DMS 273 (cell line): ENCODE results near the gene FGF18.

Source experiments
- DNase-seq: peaks from one replicate; lab custom pipeline; 2025; ENCODE audit not compliant: unreplicated experiment; lab: John Stamatoyannopoulos, UW

The FGF18 gene

DNA sequence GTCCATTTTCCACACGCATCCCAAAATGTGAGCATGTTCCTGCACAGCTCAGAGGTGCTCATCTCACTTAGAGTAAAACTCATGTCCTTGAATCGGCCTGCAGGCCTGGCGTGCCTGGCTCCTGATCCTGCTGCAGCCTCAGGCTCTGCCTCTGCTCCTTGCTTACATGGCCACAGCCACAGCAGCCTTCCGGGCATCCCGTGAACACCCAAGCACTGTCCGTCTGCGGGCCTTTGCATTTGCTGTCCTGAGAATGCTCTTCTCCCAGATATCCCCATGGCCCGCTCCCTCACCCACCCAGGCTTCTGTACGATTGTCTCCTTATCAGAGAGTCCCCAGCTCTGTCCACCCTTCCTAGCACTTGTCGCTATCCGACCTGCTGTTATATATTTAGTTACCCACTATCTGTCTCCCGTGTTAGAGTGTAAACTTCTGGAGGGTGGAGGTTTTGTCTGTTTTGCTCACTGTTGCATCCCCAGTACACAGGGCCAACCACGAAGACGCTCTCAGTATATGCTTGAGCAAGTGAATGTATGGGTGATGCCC lies 21.9 kb downstream of the FGF18 start:
- DNase-seq: no peak

- DNase-seq: no peak
Observed at GRCh38 chr5:171442287-171443042, 23.0 kb downstream of the FGF18 start.

DNA sequence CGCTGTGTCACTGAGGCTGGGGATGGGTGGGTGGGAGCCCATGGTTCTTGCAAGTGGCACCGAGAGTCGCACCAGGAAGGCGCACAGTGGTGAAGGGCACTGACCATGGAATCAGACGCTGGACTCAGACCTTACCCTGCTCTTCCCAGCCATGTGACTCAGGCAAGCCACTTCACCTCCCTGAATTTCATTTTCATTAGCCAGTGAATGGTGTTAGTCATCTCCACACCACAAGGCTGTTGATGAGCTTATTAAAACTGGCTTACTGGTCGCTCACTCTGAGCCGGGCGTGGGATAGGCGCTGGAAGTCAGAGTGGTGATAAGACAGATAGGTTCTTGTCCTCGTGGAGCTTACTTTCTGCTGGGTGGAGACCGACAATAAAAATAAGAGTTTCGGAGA lies 25.1 kb downstream of the FGF18 start:
- no peak for DNase-seq

GRCh38 chr5:171445644-171446516 lies 26.4 kb downstream of the FGF18 start:
- no peak for DNase-seq

GRCh38 chr5:171447226-171447625 lies 27.8 kb downstream of the FGF18 start:
- DNase-seq: no peak

GRCh38 chr5:171449426-171449825 lies 30.0 kb downstream of the FGF18 start:
- no peak for DNase-seq

GRCh38 chr5:171450423-171451331 lies 31.2 kb downstream of the FGF18 start:
- DNase-seq: peak; percentile 82

DNA sequence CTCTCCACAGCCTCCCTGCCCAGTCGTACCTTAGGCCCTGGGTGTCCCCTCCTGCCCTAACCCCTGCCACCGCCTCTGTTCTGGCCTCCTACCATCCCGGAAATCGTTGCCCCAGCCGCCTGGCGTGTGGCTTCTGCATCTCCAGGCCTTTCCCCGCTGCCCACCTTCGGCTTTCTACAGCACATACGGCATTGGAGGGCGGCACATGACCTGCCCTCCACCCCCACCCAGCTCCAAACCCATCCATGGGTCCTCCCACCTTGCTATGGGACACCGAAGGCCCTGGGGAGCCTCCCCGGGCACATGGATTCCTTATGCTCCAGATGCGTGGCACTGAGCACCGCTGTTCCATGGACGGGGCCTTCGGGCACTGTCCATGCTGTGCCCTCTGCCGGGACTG lies 32.0 kb downstream of the FGF18 start:
- DNase-seq: no peak

- no peak for DNase-seq
Observed at GRCh38 chr5:171453056-171453725, 33.7 kb downstream of the FGF18 start.

GRCh38 chr5:171453988-171454387 lies 34.5 kb downstream of the FGF18 start:
- DNase-seq: no peak

DNA sequence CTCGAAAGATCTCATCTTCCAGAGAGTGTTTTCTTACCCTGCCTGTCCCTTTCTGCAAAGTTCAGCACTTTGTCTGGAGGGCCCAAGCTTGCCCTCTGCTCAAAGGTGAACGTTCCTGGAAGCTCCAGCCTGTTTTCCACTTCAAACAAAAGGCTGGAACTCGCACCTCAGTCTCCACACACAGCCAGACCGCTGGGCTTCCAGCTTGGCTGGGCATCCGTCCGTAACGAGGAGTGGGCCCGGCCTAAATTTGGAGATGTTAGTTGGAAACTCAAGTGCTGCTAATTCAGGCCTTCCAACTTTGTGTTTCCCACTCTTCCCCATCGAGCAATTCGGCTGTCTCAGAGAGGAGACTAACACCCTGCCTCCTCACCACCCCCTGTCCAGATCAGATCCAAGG lies 35.1 kb downstream of the FGF18 start:
- DNase-seq: no peak

- no peak for DNase-seq
Observed at GRCh38 chr5:171455522-171455921, 36.1 kb downstream of the FGF18 start.

GRCh38 chr5:171457208-171457981 lies 37.9 kb downstream of the FGF18 start:
- no peak for DNase-seq

DNA sequence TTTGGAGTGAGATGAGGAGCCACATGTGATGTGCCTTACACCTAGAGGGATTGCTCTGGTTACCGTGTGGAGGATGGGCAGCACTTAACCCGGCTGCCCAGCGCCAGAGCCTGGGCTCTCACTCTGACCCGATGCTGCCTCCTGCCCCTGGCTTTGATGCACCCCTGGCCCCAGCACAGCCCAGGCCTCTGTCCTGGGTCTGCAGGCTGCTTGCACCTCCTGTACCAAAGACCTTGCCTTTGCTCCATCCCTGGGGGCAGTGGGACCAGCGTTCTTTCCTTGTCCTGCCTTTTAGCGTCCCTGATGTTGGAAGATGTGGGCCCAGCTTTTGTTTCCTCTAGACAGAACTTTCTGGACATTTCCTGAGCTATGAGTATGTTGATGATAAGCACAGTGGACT lies 40.4 kb downstream of the FGF18 start:
- no peak for DNase-seq

DNA sequence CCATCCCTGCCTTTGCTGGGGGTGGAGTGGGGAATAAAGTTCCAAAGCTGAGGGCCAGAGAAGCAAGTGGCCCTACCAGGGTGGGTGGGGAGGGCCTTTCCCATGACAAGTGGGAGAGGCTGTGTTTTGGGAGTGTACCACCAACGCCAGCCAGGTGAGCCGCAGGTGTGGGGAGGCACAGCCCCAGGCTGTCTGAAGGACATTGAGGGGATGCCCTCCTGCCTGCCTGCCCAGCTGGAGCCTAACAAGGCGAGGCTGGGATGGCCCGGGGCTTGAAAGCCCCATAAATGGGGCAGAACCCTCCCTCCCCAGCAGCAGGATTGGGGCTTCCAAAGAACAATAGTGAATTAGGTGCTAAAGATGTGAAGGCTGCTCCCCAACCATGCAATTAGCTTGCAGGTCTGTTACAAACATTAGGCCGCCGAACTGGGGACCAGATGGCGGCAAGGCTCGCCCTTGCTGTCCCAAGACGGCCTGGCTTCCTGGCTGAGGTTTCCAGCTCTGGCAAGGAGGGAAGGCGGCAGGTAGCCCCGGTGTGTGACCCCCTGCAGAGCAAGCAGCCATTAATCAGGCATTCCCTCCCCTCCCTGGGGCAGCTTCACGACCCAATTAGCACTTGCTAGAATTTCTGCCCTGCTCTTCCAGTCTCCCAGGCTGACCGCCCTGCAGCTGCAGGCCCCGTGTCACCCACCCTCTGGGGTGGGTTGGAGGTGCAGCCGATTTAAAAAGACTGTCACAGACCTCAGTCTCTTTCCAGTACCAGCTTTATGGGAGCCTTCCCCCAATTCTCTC lies 42.9 kb downstream of the FGF18 start:
- peak; percentile 33 for DNase-seq

DNA sequence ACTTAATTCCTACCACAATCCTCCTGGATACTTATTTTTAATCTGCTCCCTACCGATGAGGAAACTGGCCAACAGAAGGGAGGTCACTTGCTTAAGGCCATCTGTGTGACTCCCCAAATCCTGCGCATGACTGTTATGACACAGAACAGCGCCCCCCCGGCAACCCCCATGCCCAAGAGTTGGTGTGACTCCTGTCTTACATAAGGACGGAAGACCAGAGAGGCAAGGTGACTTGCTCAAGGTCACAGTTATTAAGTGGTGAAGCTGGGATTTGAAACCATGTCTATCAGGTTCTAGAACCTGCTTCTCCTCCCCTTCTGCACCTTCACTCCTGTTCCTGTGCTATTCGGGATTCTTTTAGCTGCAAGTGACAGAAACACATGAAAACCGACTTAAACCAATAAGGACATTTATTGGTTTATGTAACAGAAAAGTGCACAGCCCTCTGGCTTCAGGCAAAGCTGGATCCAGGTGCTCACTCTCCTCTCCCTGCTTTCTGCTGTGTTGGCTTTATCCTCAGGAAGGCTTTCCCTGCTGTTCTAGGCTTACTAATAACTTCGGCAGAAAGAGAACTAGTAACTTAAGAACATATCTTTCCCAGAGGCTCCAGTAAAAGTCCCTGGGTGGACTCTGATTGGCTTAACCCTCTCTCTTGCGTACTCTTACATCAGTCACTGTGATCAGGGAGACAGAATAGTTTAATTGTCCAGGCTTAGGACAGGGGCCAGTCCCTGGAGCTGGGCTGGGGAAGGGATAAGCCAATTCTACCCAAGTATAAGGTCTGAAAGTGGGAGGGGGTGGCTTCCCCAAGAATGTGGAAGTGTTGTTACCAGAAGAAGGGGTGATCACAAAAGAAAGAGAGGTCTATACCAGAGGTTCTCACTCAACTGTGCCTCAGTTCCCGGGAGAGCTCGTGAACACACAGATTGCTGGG lies 43.7 kb downstream of the FGF18 start:
- no peak for DNase-seq

DNA sequence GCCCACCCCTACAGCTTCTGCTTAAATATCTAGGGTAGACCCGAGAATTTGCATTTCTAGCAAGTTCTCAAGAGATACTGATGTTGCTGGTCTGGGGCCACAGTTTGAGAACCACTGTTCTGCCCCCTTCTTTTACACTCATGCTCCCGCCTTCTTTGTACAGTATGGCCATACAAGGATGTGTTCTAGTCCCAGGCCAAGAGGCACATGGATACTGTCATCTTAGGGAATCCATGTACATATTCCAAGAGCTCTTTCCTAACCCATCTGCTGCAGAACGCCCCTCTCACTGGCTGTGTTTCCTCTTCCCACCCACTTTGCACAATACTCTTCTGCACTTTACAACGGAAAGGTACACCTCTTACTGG lies 44.4 kb downstream of the FGF18 start:
- no peak for DNase-seq

- DNase-seq: no peak
Observed at GRCh38 chr5:171464829-171465228, 45.4 kb downstream of the FGF18 start.
